ENCODE results near the gene ZNF384. TPM values are rescaled to one million over a fixed set of nuclear protein-coding genes. Genes with fewer than 3 reads are reported as not detected.

The ZNF384 gene
- total RNA-seq, 1 donor: 19.4 TPM

DNA sequence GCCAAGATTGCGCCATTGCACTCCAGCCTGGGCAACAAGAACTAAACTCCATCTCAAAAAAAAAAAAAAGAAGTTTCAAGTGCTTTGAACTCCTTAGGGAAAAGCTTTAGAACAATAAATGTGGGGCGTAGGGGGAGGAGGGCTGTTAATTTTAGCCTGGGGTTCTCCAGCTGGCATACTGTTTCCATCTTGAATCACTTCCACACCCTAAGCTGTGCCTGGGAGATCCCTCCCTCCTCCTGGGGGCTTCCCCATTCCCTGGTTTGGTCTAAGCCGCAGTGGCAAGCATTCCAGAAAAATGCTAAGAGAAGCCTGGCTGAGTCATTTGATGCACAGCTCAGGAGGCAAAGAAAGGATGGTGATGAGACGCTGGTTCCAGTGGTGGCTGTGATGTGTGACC is 2.3 kb upstream of the ZNF384 start:
- peak; percentile 16 for DNase-seq (ENCODE audit: low read depth)
- no peak overlapping the region for H3K4me3 ChIP-seq (ENCODE audit: low read depth, low read length)
- TF ChIP-seq, protein P1, sequence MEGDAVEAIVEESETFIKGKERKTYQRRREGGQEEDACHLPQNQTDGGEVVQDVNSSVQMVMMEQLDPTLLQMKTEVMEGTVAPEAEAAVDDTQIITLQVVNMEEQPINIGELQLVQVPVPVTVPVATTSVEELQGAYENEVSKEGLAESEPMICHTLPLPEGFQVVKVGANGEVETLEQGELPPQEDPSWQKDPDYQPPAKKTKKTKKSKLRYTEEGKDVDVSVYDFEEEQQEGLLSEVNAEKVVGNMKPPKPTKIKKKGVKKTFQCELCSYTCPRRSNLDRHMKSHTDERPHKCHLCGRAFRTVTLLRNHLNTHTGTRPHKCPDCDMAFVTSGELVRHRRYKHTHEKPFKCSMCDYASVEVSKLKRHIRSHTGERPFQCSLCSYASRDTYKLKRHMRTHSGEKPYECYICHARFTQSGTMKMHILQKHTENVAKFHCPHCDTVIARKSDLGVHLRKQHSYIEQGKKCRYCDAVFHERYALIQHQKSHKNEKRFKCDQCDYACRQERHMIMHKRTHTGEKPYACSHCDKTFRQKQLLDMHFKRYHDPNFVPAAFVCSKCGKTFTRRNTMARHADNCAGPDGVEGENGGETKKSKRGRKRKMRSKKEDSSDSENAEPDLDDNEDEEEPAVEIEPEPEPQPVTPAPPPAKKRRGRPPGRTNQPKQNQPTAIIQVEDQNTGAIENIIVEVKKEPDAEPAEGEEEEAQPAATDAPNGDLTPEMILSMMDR (IDR thresholded peaks at IDR 0.05; ENCODE audit: insufficient read depth, low read depth, low read length): no peak

DNA sequence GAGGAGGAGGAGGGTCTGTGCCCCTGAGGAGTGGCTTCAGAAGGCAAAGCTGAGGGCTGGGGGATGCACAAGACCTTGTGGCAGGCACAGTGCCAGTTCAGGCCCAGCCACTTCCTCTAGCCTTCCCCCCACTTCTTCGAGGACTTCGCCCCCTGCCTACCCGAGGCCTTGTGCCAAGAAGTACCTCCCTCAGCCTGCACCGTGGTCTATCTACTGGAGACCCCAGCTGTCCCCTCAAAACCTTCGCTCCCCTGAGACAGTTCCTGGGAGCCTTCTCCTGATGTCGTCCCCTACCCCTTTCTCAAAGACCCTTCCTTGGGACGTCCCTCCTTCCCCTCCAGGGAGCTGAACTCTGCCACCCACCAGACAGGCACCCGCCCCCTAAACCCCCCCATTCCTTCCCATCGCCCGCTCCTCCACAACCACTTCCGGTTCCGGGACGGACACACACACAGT is 604 bp downstream of the ZNF384 start:
- no peak for DNase-seq (ENCODE audit: low read depth)
- TF ChIP-seq, protein P1 (IDR thresholded peaks at IDR 0.05; ENCODE audit: insufficient read depth, low read depth, low read length): no peak
- H3K4me3 ChIP-seq (ENCODE audit: low read depth, low read length): peak overlapping the region; percentile 97

DNA sequence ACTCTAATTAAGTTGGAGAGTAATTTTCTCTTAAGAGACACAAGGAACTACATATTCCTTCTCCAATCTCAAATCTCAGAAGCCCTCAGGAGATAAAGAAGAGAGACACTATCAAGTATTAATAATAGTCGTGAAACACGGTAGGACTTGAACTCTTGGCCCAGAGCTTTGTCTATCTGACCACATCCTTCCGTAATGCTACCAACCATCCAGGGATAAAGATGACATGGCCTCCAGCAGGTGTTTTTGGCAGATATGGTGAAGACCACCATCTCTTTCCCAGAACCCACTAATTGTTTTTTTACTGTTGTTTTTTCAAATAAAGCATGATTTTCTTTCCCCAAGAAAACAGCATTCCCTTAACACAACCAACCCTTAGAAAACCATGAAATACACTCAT is 3.4 kb downstream of the ZNF384 start:
- DNase-seq (ENCODE audit: low read depth): no peak
- H3K4me3 ChIP-seq (ENCODE audit: low read depth, low read length): no peak overlapping the region

DNA sequence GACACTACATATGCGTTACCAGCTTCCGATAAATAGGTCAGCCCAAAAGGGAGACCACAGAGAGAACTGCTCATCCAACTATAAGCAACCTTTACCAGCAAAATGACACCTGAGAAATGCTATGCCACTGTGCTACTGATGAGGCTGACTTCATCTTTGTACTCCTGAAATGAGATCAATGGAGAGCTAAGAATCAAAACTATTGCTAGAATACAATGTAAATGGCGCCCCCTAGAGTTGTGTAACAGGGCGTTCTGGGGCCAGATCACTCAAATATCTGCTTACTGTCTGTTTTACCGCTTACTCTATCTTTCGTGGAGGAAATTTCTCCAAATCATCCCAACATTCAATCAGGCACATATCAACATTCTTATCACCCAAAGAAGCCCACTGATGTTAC is 4.6 kb downstream of the ZNF384 start:
- TF ChIP-seq, protein P1 (IDR thresholded peaks at IDR 0.05; ENCODE audit: insufficient read depth, low read depth, low read length): peak; percentile 40
- DNase-seq (ENCODE audit: low read depth): no peak
- no peak overlapping the region for H3K4me3 ChIP-seq (ENCODE audit: low read depth, low read length)

More for the DNA sequence above, 3.4 kb downstream of the ZNF384 start:
- TF ChIP-seq, protein P1 (IDR thresholded peaks at IDR 0.05; ENCODE audit: insufficient read depth, low read depth, low read length): no peak

DNA sequence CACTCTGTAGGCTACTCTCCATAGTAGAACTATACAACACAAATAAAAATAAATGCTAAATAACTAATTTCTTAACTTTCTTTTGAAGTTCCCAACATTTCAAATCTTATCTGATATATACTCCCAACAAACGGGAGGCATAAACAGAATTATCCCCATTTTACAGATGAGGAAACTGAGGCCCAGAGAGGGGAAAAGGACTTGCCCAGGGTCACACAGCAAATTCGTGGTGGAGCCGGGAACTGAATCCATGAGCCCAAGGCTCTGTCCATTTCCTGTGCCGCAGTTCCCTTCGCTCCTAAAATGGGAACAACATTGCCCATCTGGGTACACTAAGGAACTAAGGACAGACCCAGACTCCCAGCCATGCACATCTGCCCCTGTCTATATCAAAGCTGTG is 12.2 kb downstream of the ZNF384 start:
- no peak overlapping the region for H3K4me3 ChIP-seq (ENCODE audit: low read depth, low read length)
- TF ChIP-seq, protein P1 (IDR thresholded peaks at IDR 0.05; ENCODE audit: insufficient read depth, low read depth, low read length): no peak
- no peak for DNase-seq (ENCODE audit: low read depth)

DNA sequence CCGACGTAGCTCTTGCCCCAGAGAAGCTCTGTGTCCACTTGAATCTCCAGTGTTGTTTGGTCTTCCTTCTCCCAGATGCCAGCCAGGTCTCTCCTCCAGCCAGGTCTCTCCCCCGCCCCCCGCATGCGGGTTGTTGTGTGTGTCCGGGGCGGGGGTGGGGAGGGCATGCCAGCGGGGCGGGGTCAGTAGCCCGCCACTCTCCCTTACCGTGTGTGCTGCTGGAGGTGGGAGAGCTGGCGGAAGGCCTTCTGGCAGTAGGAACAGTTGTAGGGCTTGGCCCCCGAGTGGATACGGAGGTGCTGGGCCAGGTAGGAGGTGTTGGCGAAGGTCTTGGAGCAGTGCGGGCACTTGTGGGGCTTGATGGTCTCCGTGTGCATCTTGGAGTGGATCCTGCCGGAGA is 17.0 kb downstream of the ZNF384 start:
- H3K4me3 ChIP-seq (ENCODE audit: low read depth, low read length): no peak overlapping the region
- TF ChIP-seq, protein P1 (IDR thresholded peaks at IDR 0.05; ENCODE audit: insufficient read depth, low read depth, low read length): no peak
- no peak for DNase-seq (ENCODE audit: low read depth)

DNA sequence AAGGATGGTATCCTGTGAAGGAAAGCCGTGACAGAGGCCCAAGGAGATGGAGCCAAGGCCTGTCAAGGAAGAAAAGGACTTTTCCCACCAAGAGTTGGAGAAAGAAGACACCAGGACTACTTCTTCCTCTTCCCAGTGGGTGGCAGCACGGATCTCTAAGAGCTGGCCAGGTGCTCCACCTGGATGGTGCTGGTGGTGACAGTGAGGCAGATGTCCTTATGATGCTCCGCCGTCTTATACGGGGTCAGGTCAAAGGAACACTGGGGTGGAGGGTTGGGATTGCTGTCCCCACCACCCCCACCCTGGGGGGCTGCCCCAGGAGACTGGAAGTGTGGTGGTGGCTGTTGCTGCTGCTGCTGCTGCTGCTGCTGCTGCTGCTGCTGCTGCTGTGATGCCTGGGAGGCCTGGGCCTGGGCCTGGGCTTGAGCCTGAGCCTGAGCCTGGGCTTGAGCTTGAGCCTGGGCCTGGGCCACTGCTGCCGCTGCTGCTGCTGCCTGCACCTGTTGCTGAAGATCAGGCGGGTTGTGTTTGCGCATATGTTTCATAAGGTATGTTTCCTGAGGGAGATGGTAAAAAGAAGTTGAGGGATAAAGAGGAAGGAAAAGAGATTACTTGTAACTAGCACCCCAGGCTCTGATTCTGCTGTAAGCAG is 21.5 kb downstream of the ZNF384 start:
- TF ChIP-seq, protein P1 (IDR thresholded peaks at IDR 0.05; ENCODE audit: insufficient read depth, low read depth, low read length): no peak
- H3K4me3 ChIP-seq (ENCODE audit: low read depth, low read length): no peak overlapping the region
- no peak for DNase-seq (ENCODE audit: low read depth)
